Endothelial cell (in vitro differentiated cells): ENCODE results near the gene ATOX1. TPM values are rescaled to one million over a fixed set of nuclear protein-coding genes. Genes with fewer than 3 reads are reported as not detected.

Source experiments
- DNase-seq: peaks from one replicate; pipeline ENCODE4 v3.0.0; 2021; ENCODE audit warnings: low spot score
- H3K27ac Mint-ChIP-seq: one replicate; pipeline ENCODE4 v1.8.0; 2021; ENCODE audit warnings: mixed read lengths, inconsistent platforms; ENCODE audit not compliant: unreplicated experiment
- H3K27me3 Mint-ChIP-seq: one replicate; pipeline ENCODE4 v1.8.0; 2021; ENCODE audit warnings: mild to moderate bottlenecking, moderate library complexity, mixed read lengths, inconsistent platforms; ENCODE audit not compliant: unreplicated experiment
- H3K36me3 Mint-ChIP-seq: one replicate; pipeline ENCODE4 v1.8.0; 2021; ENCODE audit warnings: mild to moderate bottlenecking, low read depth, mixed read lengths, inconsistent platforms; ENCODE audit not compliant: unreplicated experiment
- H3K4me1 Mint-ChIP-seq: one replicate; pipeline ENCODE4 v1.8.0; 2021; ENCODE audit warnings: mild to moderate bottlenecking, mixed read lengths, inconsistent platforms; ENCODE audit not compliant: unreplicated experiment
- H3K4me3 Mint-ChIP-seq: one replicate; pipeline ENCODE4 v1.8.0; 2021; ENCODE audit warnings: mild to moderate bottlenecking, mixed read lengths, inconsistent platforms; ENCODE audit not compliant: unreplicated experiment
- H3K9me3 Mint-ChIP-seq: one replicate; pipeline ENCODE4 v1.8.0; 2021; ENCODE audit warnings: mixed read lengths, inconsistent platforms; ENCODE audit not compliant: unreplicated experiment
- long read RNA-seq: library from polyadenylated mRNA; unstranded; transcript quantifications from one replicate; pipeline ENCODE4 v2.0.0, GENCODE V29; 2020; ENCODE audit not compliant: unreplicated experiment
- total RNA-seq: library from RNA; stranded (reverse); fragmentation: NEBNext Ultra II Directional; extraction: Animal tissue kit (Norgen Biotek cat#: 25700); gene quantifications from one replicate; pipeline ENCODE4 v1.2.1, GENCODE V29; 2021; ENCODE audit not compliant: unreplicated experiment
- TF ChIP-seq, protein P1 (sequence below): fragments of 200-600 bp; sonication (generic); IDR thresholded peaks from one replicate; pipeline ENCODE4 v1.5.0; 2021; ENCODE audit warnings: antibody characterized with exemption; ENCODE audit not compliant: unreplicated experiment

The ATOX1 gene, protein sequence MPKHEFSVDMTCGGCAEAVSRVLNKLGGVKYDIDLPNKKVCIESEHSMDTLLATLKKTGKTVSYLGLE
- 106 TPM for total RNA-seq
- long read RNA-seq, transcript ATOX1-201 (4 exons, 488 nt) = major isoform, 99 of 106 reads
- long read RNA-seq, partial matches to known transcripts = 0 of 106 reads
- long read RNA-seq, other reads (novel, unspliced or antisense) = 7 of 106 reads

DNA sequence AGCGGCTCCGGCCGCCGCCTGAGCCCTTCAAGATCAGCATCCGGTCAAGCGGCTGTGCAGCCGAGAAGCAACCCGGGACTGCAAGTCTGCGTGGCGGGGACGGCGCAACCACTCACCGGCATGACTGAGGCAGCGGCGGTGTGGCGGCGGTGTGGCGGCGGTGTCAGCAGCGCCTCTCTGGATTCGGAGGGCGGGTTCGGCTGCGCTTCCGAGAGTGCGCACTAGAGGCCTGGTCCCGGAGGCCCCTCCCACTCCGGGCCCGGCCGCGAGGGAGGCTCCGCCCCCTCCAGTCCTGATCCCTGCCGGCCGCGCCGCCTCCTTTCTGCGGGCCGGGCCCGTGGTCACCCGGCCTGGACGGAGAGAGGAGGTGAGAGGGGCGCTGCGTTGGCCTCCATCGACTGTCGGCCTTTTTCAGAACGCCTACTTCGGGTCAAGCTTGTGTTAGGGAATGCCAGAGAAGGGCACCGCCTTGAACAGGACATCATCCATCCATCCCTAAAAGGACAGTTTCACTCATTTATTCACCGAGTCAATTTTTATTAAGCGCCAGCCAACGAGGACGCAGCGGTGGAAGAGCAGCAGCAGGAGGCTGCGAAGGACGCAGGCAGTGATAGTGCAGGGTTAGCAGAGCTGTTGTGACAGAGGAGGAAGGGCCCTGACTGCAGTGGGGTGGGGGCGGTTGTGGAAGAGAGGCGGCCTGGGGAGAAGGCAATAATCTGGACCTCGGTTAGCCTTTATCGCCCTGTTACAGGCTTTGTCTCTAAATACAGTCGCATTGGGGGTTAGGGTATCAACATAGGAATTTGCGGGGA, at the start of gene ATOX1:
Gene ATOX1 (minus strand): TSS at position 202 of the 812 bp plus-strand sequence. CDS start 80 bp downstream, at position 122.
- peaks cover 1% of the 10 kb centered on the region for H3K27me3 Mint-ChIP-seq
- peaks cover under 1% of the 10 kb centered on the region for H3K36me3 Mint-ChIP-seq
- peak within 1 kb of the TSS; percentile 92 for H3K4me3 Mint-ChIP-seq
- H3K4me1 Mint-ChIP-seq = peaks cover 16% of the 10 kb centered on the region
- peak; percentile 96 for DNase-seq
- H3K9me3 Mint-ChIP-seq = no peaks in the 10 kb centered on the region
- peak within 1 kb of the TSS; percentile 53 for H3K27ac Mint-ChIP-seq
- TF ChIP-seq, protein P1, sequence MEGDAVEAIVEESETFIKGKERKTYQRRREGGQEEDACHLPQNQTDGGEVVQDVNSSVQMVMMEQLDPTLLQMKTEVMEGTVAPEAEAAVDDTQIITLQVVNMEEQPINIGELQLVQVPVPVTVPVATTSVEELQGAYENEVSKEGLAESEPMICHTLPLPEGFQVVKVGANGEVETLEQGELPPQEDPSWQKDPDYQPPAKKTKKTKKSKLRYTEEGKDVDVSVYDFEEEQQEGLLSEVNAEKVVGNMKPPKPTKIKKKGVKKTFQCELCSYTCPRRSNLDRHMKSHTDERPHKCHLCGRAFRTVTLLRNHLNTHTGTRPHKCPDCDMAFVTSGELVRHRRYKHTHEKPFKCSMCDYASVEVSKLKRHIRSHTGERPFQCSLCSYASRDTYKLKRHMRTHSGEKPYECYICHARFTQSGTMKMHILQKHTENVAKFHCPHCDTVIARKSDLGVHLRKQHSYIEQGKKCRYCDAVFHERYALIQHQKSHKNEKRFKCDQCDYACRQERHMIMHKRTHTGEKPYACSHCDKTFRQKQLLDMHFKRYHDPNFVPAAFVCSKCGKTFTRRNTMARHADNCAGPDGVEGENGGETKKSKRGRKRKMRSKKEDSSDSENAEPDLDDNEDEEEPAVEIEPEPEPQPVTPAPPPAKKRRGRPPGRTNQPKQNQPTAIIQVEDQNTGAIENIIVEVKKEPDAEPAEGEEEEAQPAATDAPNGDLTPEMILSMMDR = no peak

DNA sequence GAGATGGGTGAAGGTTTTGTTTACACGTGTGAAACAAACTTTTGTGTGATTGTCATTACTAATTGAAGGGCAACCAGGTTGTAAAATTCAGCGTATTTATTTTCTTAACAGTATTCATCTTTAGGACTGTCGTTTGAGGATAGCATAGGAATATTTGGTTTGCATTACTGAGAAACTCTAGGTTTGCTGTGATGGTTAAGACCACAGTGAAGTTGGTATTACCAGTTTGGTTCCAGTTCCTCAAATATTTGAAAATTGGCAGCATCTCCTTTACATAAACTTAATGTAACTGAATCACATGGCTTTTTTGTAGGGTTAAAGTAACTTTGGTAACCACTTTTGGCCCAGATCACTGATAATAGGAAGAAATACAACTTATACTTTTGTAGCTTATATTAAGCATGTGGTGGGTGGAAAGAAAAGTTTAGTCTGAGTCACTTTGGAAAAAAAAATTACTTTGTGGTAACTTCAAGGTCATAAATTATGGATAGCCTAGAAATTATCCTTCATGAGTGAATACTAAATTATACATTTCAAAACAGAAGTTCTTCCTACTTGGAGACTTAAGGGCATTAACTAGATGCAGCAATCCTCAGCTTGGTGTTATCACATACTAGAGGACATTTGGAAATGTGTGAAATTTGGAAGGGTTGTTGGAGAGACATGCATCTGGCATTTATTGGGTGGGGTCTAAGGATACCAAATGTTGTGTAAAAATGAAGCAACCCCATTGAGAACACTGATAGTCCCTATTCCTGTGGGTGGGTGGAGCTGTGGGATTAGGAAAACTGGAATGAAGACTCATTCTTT, 47.2 kb upstream of the ATOX1 start:
- Mint-ChIP-seq H3K4me3 (no peak overlapping the region), H3K27me3 (no peaks in the 10 kb centered on the region), H3K36me3 (peaks cover 8% of the 10 kb centered on the region), H3K27ac (no peak overlapping the region), H3K4me1 (no peaks in the 10 kb centered on the region), H3K9me3 (no peaks in the 10 kb centered on the region)
- TF ChIP-seq, protein P1 = no peak
- DNase-seq = no peak

DNA sequence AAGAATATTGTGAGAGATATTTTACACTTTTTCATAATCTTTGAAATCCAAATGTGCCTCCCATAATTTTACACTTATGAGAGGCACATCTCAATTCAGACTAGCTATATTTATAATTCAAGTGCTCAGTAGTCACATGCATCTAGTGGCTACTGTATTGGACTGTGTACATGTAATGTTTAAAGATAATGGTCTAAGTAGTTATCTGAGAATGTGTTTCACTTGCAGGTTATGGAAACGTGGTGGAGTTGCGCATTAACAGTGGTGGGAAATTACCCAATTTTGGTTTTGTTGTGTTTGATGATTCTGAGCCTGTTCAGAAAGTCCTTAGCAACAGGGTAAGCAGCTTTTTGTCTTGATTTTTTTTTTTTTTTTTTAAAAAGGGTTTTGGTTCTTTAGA, 42.1 kb upstream of the ATOX1 start:
- H3K27me3 Mint-ChIP-seq = no peaks in the 10 kb centered on the region
- peaks cover 13% of the 10 kb centered on the region for H3K36me3 Mint-ChIP-seq
- no peak overlapping the region for H3K27ac Mint-ChIP-seq
- no peak overlapping the region for H3K4me3 Mint-ChIP-seq
- TF ChIP-seq, protein P1 = no peak
- no peaks in the 10 kb centered on the region for H3K4me1 Mint-ChIP-seq
- no peaks in the 10 kb centered on the region for H3K9me3 Mint-ChIP-seq
- DNase-seq = no peak

DNA sequence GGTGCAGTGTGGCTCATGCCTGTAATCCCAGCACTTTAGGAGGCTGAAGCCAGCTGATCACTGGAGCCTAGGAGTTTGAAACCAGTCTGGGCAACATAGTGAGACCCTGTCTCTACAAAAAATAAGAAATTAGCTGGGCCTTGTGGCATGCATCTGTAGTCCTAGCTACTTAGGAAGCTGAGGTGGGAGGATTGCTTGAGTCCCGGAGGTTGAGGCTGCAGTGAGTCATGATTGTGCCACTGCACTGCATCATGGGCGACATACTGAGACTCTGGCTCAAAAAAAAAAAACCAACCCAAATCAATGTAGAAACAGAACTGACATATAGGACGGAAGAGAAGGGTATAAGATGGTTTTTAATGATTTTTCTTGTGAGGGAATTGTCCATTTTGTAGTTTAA, 41.0 kb upstream of the ATOX1 start:
- no peak for DNase-seq
- H3K9me3 Mint-ChIP-seq = no peaks in the 10 kb centered on the region
- H3K27ac Mint-ChIP-seq = no peak overlapping the region
- peaks cover 14% of the 10 kb centered on the region for H3K36me3 Mint-ChIP-seq
- H3K27me3 Mint-ChIP-seq = no peaks in the 10 kb centered on the region
- TF ChIP-seq, protein P1 = no peak
- no peaks in the 10 kb centered on the region for H3K4me1 Mint-ChIP-seq
- H3K4me3 Mint-ChIP-seq = no peak overlapping the region
